K562 (cell line): Measurements from ENCODE around the gene HSD11B1. TPM values are rescaled to one million over a fixed set of nuclear protein-coding genes. Genes with fewer than 3 reads are reported as not detected.
A peak's percentile ranks its signal among the peaks of the same experiment; 100 is the strongest.

ENCODE experiments used
- ATAC-seq: fragments of 200-7000 bp; cut with Tn5 transposase; 3 replicates; pipeline ENCODE4 v1.9.1; 2020; ENCODE audit warnings: moderate library complexity
- BruUV-seq: library from RNA; stranded (reverse); fragments of 400-500 nt; replicated peaks from 2 replicates; lab custom pipeline; 2021; lab: Mats Ljungman, UMichigan
- CTCF ChIA-PET: fragments of 300-600 bp; formaldehyde crosslinking; extraction: SDS; loops from one replicate; lab custom pipeline; 2021; ENCODE audit warnings: low intra/inter-chr PET ratio; lab: Yijun Ruan, JAX
- POLR2A ChIA-PET: fragments of 300-600, 350-650 bp; sonication (Branson Sonifier 250); formaldehyde crosslinking; extraction: SDS; loops from one replicate; lab custom pipeline; 2021; ENCODE audit warnings: antibody characterized with exemption, inconsistent platforms; lab: Yijun Ruan, JAX
- DNase-seq, 4 experiments: peaks; one replicate each; pipeline versions ENCODE4 v3.0.0 to v3.0.0-alpha.2; 2011 to 2018; ENCODE audit warnings: low spot score in 3 of 4, mixed read lengths in 3 of 4; ENCODE audit errors: extremely low read depth in 1 of 4
- FAIRE-seq: peaks from 2 replicates; lab custom pipeline; 2011; peaks lifted over from hg19 to GRCh38; lab: Jason Lieb, UNC
- H2AFZ ChIP-seq: 2 replicates; pipeline ENCODE4 v1.6.0; 2011; ENCODE audit warnings: low read depth, low read length, control low read depth, inconsistent platforms
- H3K27ac ChIP-seq: fragments of 200-600 bp; 3 replicates; pipeline ENCODE4 v1.8.0; 2011; ENCODE audit warnings: low read depth, mild to moderate bottlenecking, control low read depth, inconsistent platforms, low read length, moderate library complexity, mixed read lengths; ENCODE audit errors: extremely low read depth
- H3K27me3 ChIP-seq, 2 experiments: fragments of 300-600 bp in 1 of 2; 2 replicates in 1 of 2; 3 replicates in 1 of 2; pipeline versions ENCODE4 v1.6.0 to v1.8.0; 2011; ENCODE audit warnings: inconsistent platforms in 2 of 2, low read length in 2 of 2, mild to moderate bottlenecking in 1 of 2, mixed read lengths in 1 of 2, moderate library complexity in 1 of 2; ENCODE audit not compliant: control insufficient read depth in 2 of 2, insufficient read depth in 2 of 2
- H3K36me3 ChIP-seq: fragments of 300-600 bp; 3 replicates; pipeline ENCODE4 v1.8.0; 2011; ENCODE audit warnings: mild to moderate bottlenecking, low read length, inconsistent platforms; ENCODE audit not compliant: control insufficient read depth, insufficient read depth
- H3K4me1 ChIP-seq, 2 experiments: fragments of 200-600 bp in 1 of 2; replicated peaks in 1 of 2; 2 replicates in 1 of 2; 3 replicates in 1 of 2; pipeline versions ENCODE4 v1.5.1 to v1.8.0; 2011; ENCODE audit warnings: inconsistent platforms in 2 of 2, low read length in 2 of 2, mild to moderate bottlenecking in 1 of 2, mixed read lengths in 1 of 2, moderate library complexity in 1 of 2; ENCODE audit not compliant: control insufficient read depth in 2 of 2, insufficient read depth in 2 of 2
- H3K4me2 ChIP-seq: 2 replicates; pipeline ENCODE4 v1.6.1; 2011; ENCODE audit warnings: low read length, control low read depth, inconsistent platforms, mixed read lengths; ENCODE audit not compliant: insufficient read depth
- H3K4me3 ChIP-seq: fragments of 200-600 bp; sonication (generic), shearing (Covaris generic); 2 replicates; pipeline ENCODE4 v1.5.1; 2016; ENCODE audit warnings: control low read depth, inconsistent platforms
- H3K79me2 ChIP-seq: fragments of 200-600 bp; 3 replicates; pipeline ENCODE4 v1.8.0; 2011; ENCODE audit warnings: low read length, inconsistent platforms; ENCODE audit not compliant: control insufficient read depth, insufficient read depth
- H3K9ac ChIP-seq, 2 experiments: 2 replicates each; pipeline versions ENCODE4 v1.6.0 to v1.6.1; 2011; ENCODE audit warnings: low read depth in 2 of 2, low read length in 2 of 2, control low read depth in 1 of 2, inconsistent platforms in 1 of 2, mild to moderate bottlenecking in 1 of 2, mixed read lengths in 1 of 2; ENCODE audit not compliant: insufficient read depth in 1 of 2
- H3K9me1 ChIP-seq: one replicate; pipeline ENCODE4 v1.6.0; 2011; ENCODE audit warnings: inconsistent platforms, mild to moderate bottlenecking, low read length, moderate library complexity; ENCODE audit not compliant: control insufficient read depth, insufficient read depth
- H3K9me3 ChIP-seq: replicated peaks from 2 replicates; pipeline ENCODE4 v1.5.1; 2011; ENCODE audit warnings: low read depth, low read length, inconsistent platforms; ENCODE audit not compliant: control insufficient read depth, insufficient read depth
- H4K20me1 ChIP-seq: replicated peaks from 2 replicates; pipeline ENCODE4 v1.6.1; 2011; ENCODE audit warnings: low read length, inconsistent platforms, mixed read lengths; ENCODE audit not compliant: control insufficient read depth, insufficient read depth
- BACH1 ChIP-seq: fragments of 200-800 bp; sonication (Bioruptor generic); IDR thresholded peaks from 2 replicates; pipeline ENCODE4 v1.6.1; 2016; ENCODE audit warnings: missing genetic modification characterization, missing compliant biosample characterization
- HNRNPLL ChIP-seq: fragments of 200-400 bp; formaldehyde crosslinking; IDR thresholded peaks from 2 replicates; pipeline ENCODE4 v1.6.1; 2017; ENCODE audit warnings: low read length, low read depth, mild to moderate bottlenecking; ENCODE audit not compliant: poor library complexity, severe bottlenecking
- JUNB ChIP-seq: fragments of 450-650 bp; formaldehyde crosslinking; conservative IDR thresholded peaks from 2 replicates; pipeline ENCODE4 v1.4.0; 2020; ENCODE audit warnings: mild to moderate bottlenecking
- KLF1 ChIP-seq: fragments of 450-650 bp; IDR thresholded peaks from 2 replicates; pipeline ENCODE4 v1.6.1; 2016; ENCODE audit warnings: missing genetic modification characterization, missing compliant biosample characterization
- WGBS: fragments of 100-300 bp; shearing (Covaris generic); methylation state at CpG from one replicate; pipeline ENCODE4 v1.1.6; 2016; ENCODE audit warnings: low coverage, mixed read lengths; ENCODE audit not compliant: insufficient coverage; ENCODE audit errors: missing lambda C conversion rate; 5-methylcytosine and 5-hydroxymethylcytosine counted together
- in situ Hi-C: fragments of 300-500 bp; cut with MboI; formaldehyde crosslinking; loops from 4 replicates; pipeline ENCODE4 v1.15.0; 2018; ENCODE audit warnings: inconsistent platforms, mixed read lengths
- intact Hi-C: fragments of 100-400 bp; cut with micrococcal nuclease; formaldehyde crosslinking; loops from 2 replicates; pipeline ENCODE4 v1.14.2; 2022
- polyA plus RNA-seq, 8 experiments: library from polyadenylated mRNA; depleted of rRNA in 4 of 8; stranded (reverse) in 5 of 8; unstranded in 3 of 8; fragments of >200 nt; fragmentation: Nextera tagmentation in 2 of 8; fragmentation: Illumina TruSeq in 1 of 8; extraction: Ambion mirVana in 2 of 8; extraction: Trizol in 1 of 8; gene quantifications; 2 replicates each; pipeline versions ENCODE4 v1.2.1 to v1.2.3, GENCODE V29; 2011 to 2014; ENCODE audit warnings: inconsistent platforms in 1 of 8, missing spikeins in 1 of 8
- total RNA-seq, 7 experiments: library from RNA; depleted of rRNA in 6 of 7; stranded (reverse); fragments of >200 nt in 6 of 7; fragmentation: Illumina TruSeq in 2 of 7; extraction: Trizol in 2 of 7; gene quantifications; 2 replicates each; pipeline versions ENCODE4 v1.2.1 to v1.2.3, GENCODE V29; 2011 to 2021; ENCODE audit warnings: low replicate concordance in 1 of 7

HSD11B1 gene
- total and polyA plus RNA-seq, 9 of the 15 experiments (the other 6 are each of a cell fraction or from before 2014, with no cell fraction given) = 0.04 to 0.16 TPM; not detected in 7

DNA sequence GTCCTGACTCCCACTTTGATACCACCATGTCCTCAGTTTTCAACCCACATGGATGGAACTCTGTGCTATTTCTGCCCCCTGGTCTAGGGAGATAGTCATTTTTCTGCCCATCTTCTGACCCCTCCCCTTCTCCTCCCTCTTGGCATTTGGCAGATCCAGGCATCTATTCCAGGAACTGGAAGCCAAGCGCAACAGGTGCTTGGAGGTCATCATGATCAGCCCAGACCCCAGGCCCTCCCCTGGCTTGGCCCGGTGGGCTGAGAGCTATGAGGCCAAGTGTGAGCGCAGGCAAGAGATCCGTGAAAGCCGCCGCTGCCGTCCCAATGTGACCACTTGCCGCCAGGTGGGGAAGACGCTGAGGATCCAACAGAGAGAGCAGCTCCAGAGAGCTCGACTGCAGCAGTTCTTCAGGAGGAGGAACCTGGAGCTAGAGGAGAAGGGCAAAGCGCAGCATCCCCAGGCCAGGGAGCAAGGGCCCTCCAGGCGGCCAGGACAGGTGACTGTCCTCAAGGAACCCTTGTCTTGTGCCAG is 55.2 kb downstream of the HSD11B1 start:
- in situ Hi-C loops (no loop called here), intact Hi-C loops (no loop called here)
- WGBS = under 1% methylated on average over 12 of the region's 12 CpGs
- no peaks in the 10 kb centered on the region for H3K79me2 ChIP-seq
- H3K9ac ChIP-seq = peak overlapping the region in 1 of 2 experiments; percentile 52; a peak in 1 of 4 replicates
- no peak for TF ChIP-seq JUNB
- peak; percentile 20 for TF ChIP-seq HNRNPLL
- H3K9me1 ChIP-seq = no peaks in the 10 kb centered on the region
- POLR2A ChIA-PET = interaction anchor here (0.8 to 1.5 kb wide), 3 partner anchors 13 to 23 kb away, joined by 3 to 6 read pairs (median 3); no protein-coding TSS in a partner anchor
- no peak overlapping the region for H3K4me2 ChIP-seq
- no TSS peak for BruUV-seq
- H3K4me1 ChIP-seq = no peaks in the 10 kb centered on the region
- 0 out of 2 replicates have a peak, but pooled peaks cover 8% of the 10 kb centered on the region for H4K20me1 ChIP-seq
- no peak for FAIRE-seq
- no peak for DNase-seq
- H3K27me3 ChIP-seq = peaks cover 23 to 45% of the 10 kb centered on the region in 2 experiments
- no peaks in the 10 kb centered on the region for H3K9me3 ChIP-seq
- H3K4me3 ChIP-seq = no peak overlapping the region
- no peak overlapping the region for H2AFZ ChIP-seq
- no peaks in the 10 kb centered on the region for H3K36me3 ChIP-seq
- H3K27ac ChIP-seq = no peak overlapping the region
- CTCF ChIA-PET = no interaction called here
- ATAC-seq = peak; percentile 34

GRCh38 chr1:209761011-209761635 is 56.5 kb downstream of the HSD11B1 start:
- H3K4me1 ChIP-seq = no peaks in the 10 kb centered on the region
- no peaks in the 10 kb centered on the region for H3K9me1 ChIP-seq
- FAIRE-seq (no peak), ATAC-seq (no peak), DNase-seq (no peak)
- H3K9ac ChIP-seq = no peak overlapping the region
- TF ChIP-seq BACH1 = no peak
- no peak for TF ChIP-seq KLF1
- ChIA-PET POLR2A (interaction anchor here (0.8 to 1.0 kb wide), 2 partner anchors 12 to 14 kb away, joined by 3 read pairs; no protein-coding TSS in a partner anchor), CTCF (no interaction called here)
- H3K4me3 ChIP-seq = no peak overlapping the region
- in situ Hi-C loops = no loop called here
- H4K20me1 ChIP-seq = 0 out of 2 replicates have a peak, but pooled peaks cover 8% of the 10 kb centered on the region
- H3K27ac ChIP-seq = no peak overlapping the region
- peaks cover 20 to 41% of the 10 kb centered on the region in 2 experiments; a peak in 4 of 5 replicates for H3K27me3 ChIP-seq
- H3K79me2 ChIP-seq = no peaks in the 10 kb centered on the region
- no TSS peak for BruUV-seq
- intact Hi-C loops = no loop called here
- H2AFZ ChIP-seq = no peak overlapping the region
- H3K9me3 ChIP-seq = no peaks in the 10 kb centered on the region
- H3K4me2 ChIP-seq = no peak overlapping the region
- H3K36me3 ChIP-seq = no peaks in the 10 kb centered on the region
